ENCODE measurements around the gene EEF2KMT. TPM values are rescaled to one million over a fixed set of nuclear protein-coding genes. Genes with fewer than 3 reads are reported as not detected.

The EEF2KMT gene
- total and polyA plus RNA-seq, 2 of the 13 experiments (the other 11 are each of a cell fraction or from before 2014, with no cell fraction given): 10.7 to 26.9 TPM

- no peak for TF ChIP-seq AHDC1 (CRISPR knock-in tag; IDR thresholded peaks at IDR 0.05; ENCODE audit: borderline replicate concordance)
These were observed 19.0 kb downstream of the EEF2KMT start (continued) for GRCh38 chr16:5078626-5079025.

DNA sequence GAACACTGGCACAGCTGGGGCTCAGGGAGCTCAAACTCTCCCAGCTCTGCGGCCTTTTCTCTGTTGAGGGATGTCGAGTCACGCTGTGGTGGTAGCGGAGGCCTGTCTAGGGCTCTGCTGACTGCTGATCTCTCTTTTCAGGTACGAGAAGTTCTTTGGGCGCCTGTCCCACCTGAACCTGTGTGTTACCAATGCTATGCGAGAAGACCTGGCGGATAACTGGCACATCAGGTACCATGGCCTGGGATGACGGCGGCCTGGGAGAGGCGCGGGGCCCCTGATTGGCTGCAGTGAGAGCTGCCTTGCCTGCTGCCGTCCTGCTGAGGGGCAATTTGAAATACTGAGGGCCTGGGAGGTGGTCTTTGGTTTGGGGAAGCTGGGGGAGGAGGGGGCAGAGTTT, 20.3 kb downstream of the EEF2KMT start:
- 96% methylated on average over 13 of the region's 13 CpGs for WGBS (ENCODE audit: low lambda C conversion rate)
- FAIRE-seq: no peak
- no peak for DNase-seq (ENCODE audit: low spot score)
- no peaks in the 10 kb centered on the region for H3K9me3 ChIP-seq (ENCODE audit: low read length)
- ATAC-seq: no peak
- ChIA-PET CTCF (ENCODE audit: low intra/inter-chr PET ratio, low total read pairs) (no interaction called here), POLR2A (no interaction called here)
- H3K4me2 ChIP-seq (ENCODE audit: low read depth, low read length): no peak overlapping the region
- no peak overlapping the region for H3K4me3 ChIP-seq (replicated peaks in 1 of 3; ENCODE audit: insufficient read depth in 1 of 3, low read depth in 2 of 3, low read length in 3 of 3)
- in situ Hi-C loops (cut with HindIII; ENCODE audit: extremely low pct_ligation_motif_present, low pct_unique_long_range_greater_than_20kb) (no loop called here), intact Hi-C loops (cut with micrococcal nuclease; ENCODE audit: unreplicated experiment) (no loop called here)
- H2AFZ ChIP-seq (ENCODE audit: low read length): no peak overlapping the region
- H3K27ac ChIP-seq (ENCODE audit: extremely low read length, insufficient read depth, low read length): no peak overlapping the region
- BruUV-seq (replicated peaks): no TSS peak
- H4K20me1 ChIP-seq (ENCODE audit: insufficient read depth, low read length): no peaks in the 10 kb centered on the region
- peaks cover 36 to 66% of the 10 kb centered on the region in 2 experiments for H3K36me3 ChIP-seq (replicated peaks in 1 of 2; ENCODE audit: control insufficient read depth in 1 of 2, insufficient read depth in 2 of 2, low read length in 2 of 2)
- TF ChIP-seq, protein P1, sequence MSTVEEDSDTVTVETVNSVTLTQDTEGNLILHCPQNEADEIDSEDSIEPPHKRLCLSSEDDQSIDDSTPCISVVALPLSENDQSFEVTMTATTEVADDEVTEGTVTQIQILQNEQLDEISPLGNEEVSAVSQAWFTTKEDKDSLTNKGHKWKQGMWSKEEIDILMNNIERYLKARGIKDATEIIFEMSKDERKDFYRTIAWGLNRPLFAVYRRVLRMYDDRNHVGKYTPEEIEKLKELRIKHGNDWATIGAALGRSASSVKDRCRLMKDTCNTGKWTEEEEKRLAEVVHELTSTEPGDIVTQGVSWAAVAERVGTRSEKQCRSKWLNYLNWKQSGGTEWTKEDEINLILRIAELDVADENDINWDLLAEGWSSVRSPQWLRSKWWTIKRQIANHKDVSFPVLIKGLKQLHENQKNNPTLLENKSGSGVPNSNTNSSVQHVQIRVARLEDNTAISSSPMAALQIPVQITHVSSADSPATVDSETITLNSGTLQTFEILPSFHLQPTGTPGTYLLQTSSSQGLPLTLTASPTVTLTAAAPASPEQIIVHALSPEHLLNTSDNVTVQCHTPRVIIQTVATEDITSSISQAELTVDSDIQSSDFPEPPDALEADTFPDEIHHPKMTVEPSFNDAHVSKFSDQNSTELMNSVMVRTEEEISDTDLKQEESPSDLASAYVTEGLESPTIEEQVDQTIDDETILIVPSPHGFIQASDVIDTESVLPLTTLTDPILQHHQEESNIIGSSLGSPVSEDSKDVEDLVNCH (CRISPR knock-in tag; IDR thresholded peaks at IDR 0.05): no peak
- TF ChIP-seq PHB2 (IDR thresholded peaks at IDR 0.05; ENCODE audit: partially characterized antibody) (no peak), RBFOX2 (IDR thresholded peaks at IDR 0.05; ENCODE audit: low read depth, low read length) (0 out of 2 replicates have a peak, but pooled peaks have one; percentile 25), AGO2 (optimal IDR thresholded peaks at IDR 0.05; ENCODE audit: low read depth, low read length) (peak; percentile 32), ZNF446 (CRISPR knock-in tag; IDR thresholded peaks at IDR 0.05) (no peak)
- TF ChIP-seq, protein P2, sequence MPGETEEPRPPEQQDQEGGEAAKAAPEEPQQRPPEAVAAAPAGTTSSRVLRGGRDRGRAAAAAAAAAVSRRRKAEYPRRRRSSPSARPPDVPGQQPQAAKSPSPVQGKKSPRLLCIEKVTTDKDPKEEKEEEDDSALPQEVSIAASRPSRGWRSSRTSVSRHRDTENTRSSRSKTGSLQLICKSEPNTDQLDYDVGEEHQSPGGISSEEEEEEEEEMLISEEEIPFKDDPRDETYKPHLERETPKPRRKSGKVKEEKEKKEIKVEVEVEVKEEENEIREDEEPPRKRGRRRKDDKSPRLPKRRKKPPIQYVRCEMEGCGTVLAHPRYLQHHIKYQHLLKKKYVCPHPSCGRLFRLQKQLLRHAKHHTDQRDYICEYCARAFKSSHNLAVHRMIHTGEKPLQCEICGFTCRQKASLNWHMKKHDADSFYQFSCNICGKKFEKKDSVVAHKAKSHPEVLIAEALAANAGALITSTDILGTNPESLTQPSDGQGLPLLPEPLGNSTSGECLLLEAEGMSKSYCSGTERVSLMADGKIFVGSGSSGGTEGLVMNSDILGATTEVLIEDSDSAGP (CRISPR knock-in tag; IDR thresholded peaks at IDR 0.05; ENCODE audit: borderline replicate concordance): no peak
- TF ChIP-seq, protein P3, sequence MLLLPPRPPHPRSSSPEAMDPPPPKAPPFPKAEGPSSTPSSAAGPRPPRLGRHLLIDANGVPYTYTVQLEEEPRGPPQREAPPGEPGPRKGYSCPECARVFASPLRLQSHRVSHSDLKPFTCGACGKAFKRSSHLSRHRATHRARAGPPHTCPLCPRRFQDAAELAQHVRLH (CRISPR knock-in tag; IDR thresholded peaks at IDR 0.05; ENCODE audit: borderline replicate concordance, low read depth): no peak
- no peaks in the 10 kb centered on the region for H3K27me3 ChIP-seq (ENCODE audit: control insufficient read depth in 1 of 2, insufficient read depth in 2 of 2, low read length in 2 of 2)
- H3K9ac ChIP-seq (ENCODE audit: insufficient read depth, low read depth, low read length): no peak overlapping the region
- peaks cover 19% of the 10 kb centered on the region for H3K79me2 ChIP-seq (ENCODE audit: insufficient read depth, low read length)
- peaks cover 14% of the 10 kb centered on the region for H3K4me1 ChIP-seq (ENCODE audit: insufficient read depth, low read length)
